ENCODE data around the gene ZFYVE28.

DNA sequence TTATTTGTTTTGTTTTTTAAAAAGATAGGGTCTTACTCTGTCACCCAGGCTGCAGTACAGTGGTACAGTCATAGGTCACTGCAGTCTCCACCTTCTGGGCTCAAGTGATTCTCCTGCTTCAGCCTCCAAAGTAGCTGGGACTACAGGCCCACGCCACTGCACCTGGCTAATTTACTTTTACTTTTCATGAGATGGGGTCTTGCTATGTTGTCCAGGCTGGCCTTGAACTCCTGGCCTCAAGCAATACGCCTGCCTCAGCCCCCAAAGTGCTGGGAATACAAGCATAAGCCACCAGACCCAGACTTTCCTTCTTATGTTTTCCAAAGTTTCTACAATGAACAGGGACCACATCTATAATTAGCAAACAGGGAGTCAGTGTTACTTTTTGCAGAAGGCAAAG lies 118.7 kb downstream of the ZFYVE28 start:
- TF ChIP-seq, protein P1, sequence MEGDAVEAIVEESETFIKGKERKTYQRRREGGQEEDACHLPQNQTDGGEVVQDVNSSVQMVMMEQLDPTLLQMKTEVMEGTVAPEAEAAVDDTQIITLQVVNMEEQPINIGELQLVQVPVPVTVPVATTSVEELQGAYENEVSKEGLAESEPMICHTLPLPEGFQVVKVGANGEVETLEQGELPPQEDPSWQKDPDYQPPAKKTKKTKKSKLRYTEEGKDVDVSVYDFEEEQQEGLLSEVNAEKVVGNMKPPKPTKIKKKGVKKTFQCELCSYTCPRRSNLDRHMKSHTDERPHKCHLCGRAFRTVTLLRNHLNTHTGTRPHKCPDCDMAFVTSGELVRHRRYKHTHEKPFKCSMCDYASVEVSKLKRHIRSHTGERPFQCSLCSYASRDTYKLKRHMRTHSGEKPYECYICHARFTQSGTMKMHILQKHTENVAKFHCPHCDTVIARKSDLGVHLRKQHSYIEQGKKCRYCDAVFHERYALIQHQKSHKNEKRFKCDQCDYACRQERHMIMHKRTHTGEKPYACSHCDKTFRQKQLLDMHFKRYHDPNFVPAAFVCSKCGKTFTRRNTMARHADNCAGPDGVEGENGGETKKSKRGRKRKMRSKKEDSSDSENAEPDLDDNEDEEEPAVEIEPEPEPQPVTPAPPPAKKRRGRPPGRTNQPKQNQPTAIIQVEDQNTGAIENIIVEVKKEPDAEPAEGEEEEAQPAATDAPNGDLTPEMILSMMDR (conservative IDR thresholded peaks at IDR 0.05 in 1 of 2, IDR thresholded peaks at IDR 0.05 in 1 of 2; ENCODE audit: extremely low read depth in 1 of 2, insufficient read depth in 1 of 2, low read depth in 1 of 2, low read length in 2 of 2): no peak
- TF ChIP-seq EZH2 (IDR thresholded peaks at IDR 0.05; ENCODE audit: borderline replicate concordance, low read length): no peak

All from mammary epithelial cell (primary cell).